T47D (cell line): Measurements from ENCODE around the gene PHLPP1.
"Not testable (repeated sequence)": the region's sequence is repeated elsewhere in the genome, so short reads cannot be mapped to it uniquely, and the experiment has no call there.

Source experiments
- DNase-seq, 2 experiments: peaks; one replicate each; pipeline versions ENCODE4 v3.0.0 to v3.0.0-alpha.2; 2011 to 2012; ENCODE audit warnings: low read depth in 1 of 2, low spot score in 1 of 2
- JUND ChIP-seq: IDR thresholded peaks from 2 replicates; pipeline ENCODE4 v1.6.1; 2012; ENCODE audit warnings: low read depth
- in situ Hi-C: cut with HindIII; loops from 2 replicates; pipeline ENCODE4 v1.10.0; 2016; ENCODE audit warnings: low sequenced_read_pairs, low pct_unique_long_range_greater_than_20kb

The PHLPP1 gene

GRCh38 chr18:62894681-62895390 is 179.5 kb downstream of the PHLPP1 start:
- no peak for TF ChIP-seq JUND
- in situ Hi-C loops = no loop called here

GRCh38 chr18:62897153-62897552 is 181.8 kb downstream of the PHLPP1 start:
- TF ChIP-seq JUND = no peak
- DNase-seq = no peak
- in situ Hi-C loops = no loop called here

More at GRCh38 chr18:62894681-62895390, 179.5 kb downstream of the PHLPP1 start:
- no peak for DNase-seq

GRCh38 chr18:62898359-62898758 is 183.0 kb downstream of the PHLPP1 start:
- TF ChIP-seq JUND = no peak
- no peak for DNase-seq
- in situ Hi-C loops = no loop called here

- no peak for DNase-seq
- in situ Hi-C loops = no loop called here
- no peak for TF ChIP-seq JUND
Measured at GRCh38 chr18:62899534-62899933, 184.2 kb downstream of the PHLPP1 start.

GRCh38 chr18:62900132-62900883 is 185.0 kb downstream of the PHLPP1 start:
- no peak for DNase-seq
- no peak for TF ChIP-seq JUND
- in situ Hi-C loops = no loop called here

GRCh38 chr18:62902776-62903175 is 187.4 kb downstream of the PHLPP1 start:
- DNase-seq = no peak
- no peak for TF ChIP-seq JUND
- in situ Hi-C loops = no loop called here

GRCh38 chr18:62904396-62905285 is 189.3 kb downstream of the PHLPP1 start:
- in situ Hi-C loops = no loop called here
- peak in 1 of 2 experiments; percentile 6 for DNase-seq
- TF ChIP-seq JUND = no peak

- in situ Hi-C loops = no loop called here
- TF ChIP-seq JUND = no peak
Measured at GRCh38 chr18:62912885-62913284, 197.5 kb downstream of the PHLPP1 start.

GRCh38 chr18:62913824-62914223 is 198.5 kb downstream of the PHLPP1 start:
- in situ Hi-C loops, DNase-seq: not testable (repeated sequence)

More at GRCh38 chr18:62912885-62913284, 197.5 kb downstream of the PHLPP1 start:
- no peak for DNase-seq

- in situ Hi-C loops = no loop called here
- no peak for DNase-seq
- TF ChIP-seq JUND = no peak
Measured at GRCh38 chr18:62914871-62915392, 199.6 kb downstream of the PHLPP1 start.

- in situ Hi-C loops = no loop called here
- no peak for DNase-seq
- TF ChIP-seq JUND = no peak
Measured at GRCh38 chr18:62918361-62918760, 203.0 kb downstream of the PHLPP1 start.

GRCh38 chr18:62919109-62919838 is 203.9 kb downstream of the PHLPP1 start:
- no peak for DNase-seq
- TF ChIP-seq JUND = no peak
- in situ Hi-C loops = no loop called here
